Stimulated activated CD4-positive, alpha-beta T cell treated with anti-CD3 and anti-CD28 coated beads, Interleukin-4, amount 100 ng/mL, for 4 hours (primary cell): ENCODE data around the gene DOCK6.
"Not testable (repeated sequence)": the region's sequence is repeated elsewhere in the genome, so short reads cannot be mapped to it uniquely, and the experiment has no call there.

Source experiments
- DNase-seq, 2 experiments: peaks; one replicate each; pipeline ENCODE4 v3.0.0-alpha.2; 2020

The DOCK6 gene

GRCh38 chr19:11194656-11195558 is 67.4 kb downstream of the DOCK6 start:
- no peak for DNase-seq

GRCh38 chr19:11194173-11194572 is 68.2 kb downstream of the DOCK6 start:
- no peak for DNase-seq

DNA sequence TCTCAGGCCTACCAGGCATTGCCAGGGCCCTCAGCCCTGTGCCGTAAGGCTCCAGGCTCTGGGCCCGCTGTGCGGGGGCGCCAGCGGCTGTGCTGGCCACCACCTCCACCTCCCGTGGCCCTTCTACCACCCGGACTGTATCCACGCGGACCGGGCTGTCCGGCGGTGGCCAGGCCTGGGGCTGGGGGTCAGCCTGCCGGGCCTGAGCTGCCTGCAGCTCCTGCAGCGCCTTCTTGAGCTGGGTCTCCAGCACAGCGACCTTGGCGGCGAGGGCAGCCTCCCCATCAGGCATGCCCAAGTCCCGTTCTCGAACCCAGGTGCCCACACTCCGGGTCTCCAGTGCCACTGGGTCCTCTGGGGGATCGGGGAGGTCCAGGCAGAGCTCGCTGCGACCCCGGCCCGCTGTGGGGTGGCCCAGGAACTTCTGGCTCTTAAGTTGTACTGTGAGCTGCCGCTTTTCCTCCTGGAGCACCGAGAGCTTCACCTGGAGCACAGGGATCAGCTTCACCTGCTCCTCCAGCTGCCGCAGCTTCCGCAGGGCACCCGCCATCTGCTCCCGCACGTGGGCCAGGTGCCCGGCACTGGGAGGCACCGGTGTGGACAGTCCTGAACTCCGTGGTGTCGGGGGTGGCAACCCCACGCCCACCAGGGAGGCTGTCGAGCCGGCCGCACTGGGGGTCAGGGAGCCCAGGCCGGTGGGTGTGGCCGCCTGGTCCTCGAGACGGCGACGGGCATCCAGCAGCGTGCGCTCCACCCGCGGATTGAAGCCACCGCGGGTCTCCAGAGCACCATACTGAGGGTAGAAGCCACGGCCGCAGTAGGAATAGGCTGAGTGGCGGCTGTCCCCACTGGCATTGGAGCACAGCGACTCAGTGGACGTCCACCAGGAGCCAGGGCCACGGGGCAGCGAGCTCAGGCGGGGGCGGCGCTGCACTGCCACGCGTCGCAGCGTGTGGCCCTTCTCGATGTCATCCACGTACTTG is 69.1 kb downstream of the DOCK6 start:
- no peak for DNase-seq

- no peak for DNase-seq
Measured at GRCh38 chr19:11191934-11192333, 70.4 kb downstream of the DOCK6 start.

GRCh38 chr19:11191273-11191755 is 71.0 kb downstream of the DOCK6 start:
- DNase-seq, result no peak

- no peak for DNase-seq
Measured at GRCh38 chr19:11190501-11190900, 71.8 kb downstream of the DOCK6 start.

- no peak for DNase-seq
Measured at GRCh38 chr19:11187441-11187840, 74.9 kb downstream of the DOCK6 start.

- DNase-seq, result no peak
Measured at GRCh38 chr19:11182994-11183393, 79.3 kb downstream of the DOCK6 start.

DNA sequence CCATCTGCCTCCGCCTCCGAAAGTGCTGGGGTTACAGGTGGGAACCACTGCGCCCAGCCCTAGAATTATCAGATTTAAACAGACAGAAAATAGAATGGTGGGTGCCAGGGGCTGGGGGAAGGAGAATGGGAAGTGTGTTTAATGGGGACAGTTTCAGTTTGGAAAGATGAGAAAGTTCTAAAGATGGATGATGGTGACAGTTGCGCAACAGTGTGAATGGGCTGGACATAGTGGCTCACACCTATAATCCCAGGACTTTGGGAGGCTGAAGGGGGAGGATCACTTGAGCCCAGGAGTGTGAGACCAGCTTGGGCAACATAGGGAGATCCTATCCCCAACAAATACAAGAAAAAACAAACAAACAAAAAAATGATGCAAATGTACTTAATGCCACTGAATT is 80.8 kb downstream of the DOCK6 start:
- no peak for DNase-seq

DNA sequence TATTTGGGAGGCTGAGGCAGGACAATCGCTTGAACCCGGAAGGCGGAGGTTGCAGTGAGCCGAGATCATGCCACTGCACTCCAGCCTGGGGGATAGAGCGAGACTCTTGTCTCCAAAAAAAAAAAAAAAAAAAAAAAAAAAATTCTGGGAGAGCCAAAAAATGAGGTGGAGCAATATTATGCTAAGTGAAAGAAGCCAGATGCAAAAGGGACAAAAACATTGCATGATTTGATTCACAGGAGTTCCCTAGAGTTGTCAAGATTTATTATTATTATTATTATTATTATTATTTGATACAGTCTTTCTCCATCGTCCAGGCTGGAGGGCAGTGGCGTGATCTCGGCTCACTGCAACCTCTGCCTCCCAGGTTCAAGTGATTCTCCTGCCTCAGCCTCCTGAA is 81.3 kb downstream of the DOCK6 start:
- not testable (repeated sequence) for DNase-seq

GRCh38 chr19:11180346-11180745 is 82.0 kb downstream of the DOCK6 start:
- no peak for DNase-seq

GRCh38 chr19:11179716-11180297 is 82.5 kb downstream of the DOCK6 start:
- DNase-seq, result no peak

GRCh38 chr19:11179145-11179465 is 83.2 kb downstream of the DOCK6 start:
- not testable (repeated sequence) for DNase-seq

DNA sequence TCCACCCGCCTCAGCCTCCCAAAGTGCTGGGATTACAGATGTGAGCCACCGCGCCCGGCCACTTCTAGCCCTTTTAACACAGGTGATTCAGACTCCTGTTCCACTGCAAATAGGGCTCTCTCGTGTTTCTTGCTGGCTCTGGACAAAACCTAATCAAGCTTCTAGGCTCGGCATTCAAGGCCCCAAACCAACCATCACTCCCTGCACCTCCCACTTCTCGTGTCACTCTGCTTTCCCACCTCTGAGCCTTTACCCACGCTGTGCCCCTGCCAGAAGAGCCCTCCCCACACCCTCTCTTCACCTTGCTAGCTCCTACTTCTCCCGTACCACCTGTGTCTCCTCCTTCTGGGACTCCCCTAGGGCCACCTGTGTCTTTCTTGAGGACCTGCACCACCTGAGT is 84.7 kb downstream of the DOCK6 start:
- DNase-seq, result no peak

DNA sequence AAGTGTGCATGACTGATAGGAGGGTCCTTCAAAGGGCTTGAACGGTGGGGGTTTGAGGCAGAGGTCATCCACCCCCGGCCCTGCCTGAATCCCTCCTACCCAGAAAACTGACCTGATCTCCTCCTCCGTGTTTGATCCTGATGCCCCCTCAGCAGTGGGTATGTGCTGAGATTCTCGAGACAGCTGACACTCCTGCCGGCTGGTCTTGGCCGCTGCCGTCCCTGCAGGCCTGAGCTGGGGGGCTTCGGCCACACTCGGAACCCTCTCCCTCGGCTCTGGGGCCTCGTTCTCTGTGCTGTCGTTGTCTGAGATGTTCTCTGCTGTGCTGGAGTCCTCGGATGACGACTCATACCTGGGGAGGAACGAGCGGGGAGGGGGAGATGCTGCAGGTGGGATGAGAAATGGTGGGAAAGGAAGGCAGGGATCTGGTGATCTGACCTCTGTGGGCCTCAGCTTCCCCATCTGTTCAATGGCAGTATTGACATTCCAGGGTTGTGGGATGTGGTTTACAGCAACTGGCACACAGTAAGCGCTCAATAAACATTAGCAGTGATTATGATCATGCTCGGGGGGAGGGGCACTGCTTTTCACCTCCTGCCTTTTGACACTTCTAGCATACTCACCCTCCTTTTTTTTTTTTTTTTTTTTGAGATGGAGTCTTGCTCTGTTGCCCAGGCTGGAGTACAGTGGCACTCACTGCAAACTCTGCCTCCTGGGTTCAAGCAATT is 85.7 kb downstream of the DOCK6 start:
- no peak for DNase-seq

- no peak for DNase-seq
Measured at GRCh38 chr19:11175920-11176319, 86.4 kb downstream of the DOCK6 start.

DNA sequence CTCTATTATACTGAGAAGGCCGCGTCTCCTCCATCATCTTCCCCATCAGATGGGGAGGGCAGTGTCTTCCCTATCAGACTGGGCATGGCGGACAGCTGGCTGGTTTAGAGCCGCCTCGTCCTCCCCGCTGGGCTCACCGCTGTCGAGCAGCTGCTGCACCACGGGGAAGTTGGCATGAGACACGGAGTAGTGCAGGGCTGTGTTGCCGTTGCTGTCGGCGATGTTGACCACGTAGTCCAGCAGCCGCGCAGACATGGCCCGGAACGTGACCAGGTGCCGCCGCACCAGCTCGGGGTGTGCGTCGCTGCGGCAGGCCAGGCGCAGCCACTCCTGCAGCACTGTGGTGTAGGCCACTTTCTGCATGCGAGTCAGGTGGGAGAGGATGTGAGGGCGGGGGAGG is 88.0 kb downstream of the DOCK6 start:
- no peak for DNase-seq

- no peak for DNase-seq
Measured at GRCh38 chr19:11173516-11174155, 88.7 kb downstream of the DOCK6 start.

DNA sequence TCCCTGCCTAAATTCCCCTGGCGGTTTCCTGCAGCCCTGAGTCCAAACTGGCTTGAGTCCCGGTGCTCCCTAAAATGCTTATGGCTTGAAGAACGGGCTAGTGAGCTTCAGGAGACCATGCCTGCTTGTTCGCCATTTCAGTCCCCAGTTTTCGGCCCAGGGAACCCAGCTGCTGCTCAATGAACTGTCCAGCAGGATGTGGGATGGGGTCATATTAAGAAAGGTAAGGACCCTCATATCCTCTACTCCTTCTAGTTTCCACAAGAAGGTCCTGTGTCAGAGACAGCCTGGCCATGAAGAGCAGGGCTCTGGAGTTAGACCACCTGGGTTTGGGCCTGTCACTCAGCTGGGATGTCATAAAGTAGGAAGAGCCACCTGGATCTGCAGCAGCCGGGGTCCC is 89.7 kb downstream of the DOCK6 start:
- no peak for DNase-seq

GRCh38 chr19:11171144-11171543 is 91.2 kb downstream of the DOCK6 start:
- no peak for DNase-seq

- no peak for DNase-seq
Measured at GRCh38 chr19:11169896-11170678, 92.2 kb downstream of the DOCK6 start.
